IPS-20b (cell line): ENCODE data around the gene CITED4.

Experiments
- H3K27ac ChIP-seq: one replicate; pipeline ENCODE4 v1.5.1; 2013; ENCODE audit warnings: low read length
- H3K27me3 ChIP-seq: 2 replicates; pipeline ENCODE4 v1.6.1; 2013; ENCODE audit warnings: mild to moderate bottlenecking, low read length, inconsistent platforms; ENCODE audit not compliant: insufficient read depth
- H3K36me3 ChIP-seq: 2 replicates; pipeline ENCODE4 v1.6.1; 2013; ENCODE audit warnings: low read depth, mild to moderate bottlenecking, inconsistent platforms, low read length, moderate library complexity; ENCODE audit not compliant: insufficient read depth
- H3K4me1 ChIP-seq: 2 replicates; pipeline ENCODE4 v1.6.1; 2013; ENCODE audit warnings: mild to moderate bottlenecking, control low read depth, inconsistent platforms, low read length, moderate library complexity; ENCODE audit not compliant: insufficient read depth
- H3K4me3 ChIP-seq: 2 replicates; pipeline ENCODE4 v1.5.1; 2013; ENCODE audit warnings: mild to moderate bottlenecking, low read length, inconsistent platforms
- H3K9ac ChIP-seq: 2 replicates; pipeline ENCODE4 v1.6.1; 2013; ENCODE audit warnings: low read depth, mild to moderate bottlenecking, inconsistent platforms, low read length, moderate library complexity
- H3K9me3 ChIP-seq: 2 replicates; pipeline ENCODE4 v1.6.1; 2013; ENCODE audit warnings: mild to moderate bottlenecking, low read depth, low read length, inconsistent platforms; ENCODE audit not compliant: insufficient read depth

CITED4 gene

DNA sequence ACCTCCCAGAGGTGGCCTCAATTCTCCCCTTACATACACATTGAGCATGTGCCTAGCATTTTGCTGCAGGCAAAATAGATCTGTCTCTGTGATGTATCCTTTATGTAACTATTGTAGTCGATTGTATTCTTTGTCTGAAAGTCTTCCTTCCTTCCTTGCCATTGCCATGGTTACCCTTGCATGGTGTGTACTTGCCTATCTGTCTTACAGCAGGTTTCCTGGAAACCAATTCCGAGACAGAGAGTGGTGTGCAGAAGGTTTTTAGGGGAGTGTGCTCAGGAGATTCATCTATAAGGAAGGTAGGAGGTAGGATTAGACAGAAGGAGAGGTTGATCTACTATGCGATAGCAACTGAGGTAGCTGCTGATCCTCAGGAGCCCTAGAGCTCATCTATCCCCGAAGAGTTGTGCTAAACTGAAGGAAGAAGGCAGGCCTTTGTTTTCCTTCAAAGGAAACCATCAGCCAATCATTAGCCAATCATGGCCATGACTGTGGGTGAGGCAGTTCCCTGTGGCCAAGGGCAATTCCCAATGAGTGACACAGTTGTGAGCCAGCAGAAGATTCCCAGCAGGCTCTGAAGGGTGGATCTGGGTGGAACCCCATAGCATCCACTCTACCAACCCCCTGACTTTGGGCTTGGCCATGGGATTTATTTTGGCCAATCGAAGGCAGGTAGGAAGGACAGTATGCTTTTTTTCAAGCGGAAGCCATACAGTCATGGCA is 15.0 kb downstream of the CITED4 start:
- H3K4me1 ChIP-seq: no peaks in the 10 kb centered on the region
- H3K27ac ChIP-seq: no peak overlapping the region
- peaks cover 7% of the 10 kb centered on the region; the same call in 1 of the 2 replicates for H3K27me3 ChIP-seq
- no peaks in the 10 kb centered on the region for H3K36me3 ChIP-seq
- H3K9me3 ChIP-seq: no peaks in the 10 kb centered on the region
- no peak overlapping the region for H3K4me3 ChIP-seq
- peak overlapping the region; percentile 2; the same call in 1 of the 2 replicates for H3K9ac ChIP-seq

GRCh38 chr1:40845895-40846294 is 16.3 kb downstream of the CITED4 start:
- Histone ChIP-seq H3K36me3 (no peaks in the 10 kb centered on the region), H3K27ac (no peak overlapping the region), H3K4me3 (no peak overlapping the region), H3K4me1 (no peaks in the 10 kb centered on the region), H3K9ac (no peak overlapping the region), H3K27me3 (peaks cover 7% of the 10 kb centered on the region; the same call in 1 of the 2 replicates), H3K9me3 (no peaks in the 10 kb centered on the region)

- no peaks in the 10 kb centered on the region for H3K36me3 ChIP-seq
- no peaks in the 10 kb centered on the region for H3K4me1 ChIP-seq
- no peak overlapping the region for H3K9ac ChIP-seq
- no peaks in the 10 kb centered on the region for H3K9me3 ChIP-seq
- H3K27ac ChIP-seq: no peak overlapping the region
- H3K27me3 ChIP-seq: peaks cover under 1% of the 10 kb centered on the region; the same call in 1 of the 2 replicates
- H3K4me3 ChIP-seq: no peak overlapping the region
These were observed 17.0 kb downstream of the CITED4 start for GRCh38 chr1:40844887-40845878.

DNA sequence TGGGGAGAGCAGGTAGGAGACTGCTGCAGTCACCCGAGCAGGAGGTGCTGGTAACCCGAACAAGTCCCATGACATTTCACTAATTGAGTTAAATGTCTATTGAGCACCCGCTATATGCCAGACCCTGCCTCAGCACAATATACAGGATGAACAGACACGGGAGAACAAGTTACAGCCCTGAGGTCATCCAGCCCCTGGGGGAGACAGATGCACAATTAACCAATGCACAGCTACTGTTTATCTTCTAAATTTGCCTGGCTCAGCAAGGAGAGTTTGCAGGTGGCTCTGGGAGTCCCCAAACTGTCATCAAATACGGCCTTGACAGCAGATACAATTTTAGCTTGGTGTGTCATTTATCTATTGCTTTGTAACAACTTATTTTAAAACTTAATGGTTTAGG is 18.1 kb downstream of the CITED4 start:
- H3K9ac ChIP-seq: no peak overlapping the region
- H3K36me3 ChIP-seq: no peaks in the 10 kb centered on the region
- no peaks in the 10 kb centered on the region for H3K27me3 ChIP-seq
- H3K4me1 ChIP-seq: no peaks in the 10 kb centered on the region
- H3K4me3 ChIP-seq: no peak overlapping the region
- no peaks in the 10 kb centered on the region for H3K9me3 ChIP-seq
- H3K27ac ChIP-seq: no peak overlapping the region

- H3K4me3 ChIP-seq: no peak overlapping the region
- no peaks in the 10 kb centered on the region for H3K27me3 ChIP-seq
- H3K9ac ChIP-seq: no peak overlapping the region
- H3K36me3 ChIP-seq: no peaks in the 10 kb centered on the region
- H3K9me3 ChIP-seq: no peaks in the 10 kb centered on the region
- no peaks in the 10 kb centered on the region for H3K4me1 ChIP-seq
- H3K27ac ChIP-seq: no peak overlapping the region
These were observed 19.5 kb downstream of the CITED4 start for GRCh38 chr1:40842691-40843090.

DNA sequence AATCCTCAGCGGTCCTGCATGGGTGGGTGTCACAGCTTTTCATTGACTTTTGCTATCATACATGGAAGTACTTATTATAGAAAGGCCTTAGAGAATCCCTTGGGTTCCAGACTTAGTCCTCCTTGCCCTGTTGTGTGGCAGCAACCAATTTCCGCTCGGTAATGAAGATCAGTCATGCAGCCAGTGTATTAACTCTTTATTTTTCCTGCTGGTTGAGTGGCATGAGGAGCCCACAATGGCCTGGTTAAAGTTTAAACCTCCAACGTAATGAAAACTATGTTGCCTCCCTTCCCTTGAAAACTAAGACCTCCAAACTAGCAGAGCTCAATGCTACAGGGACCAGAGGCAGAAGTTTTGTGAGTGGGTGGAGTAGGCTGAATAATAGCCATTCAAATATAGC is 20.0 kb downstream of the CITED4 start:
- Histone ChIP-seq H3K4me3 (no peak overlapping the region), H3K9ac (no peak overlapping the region), H3K36me3 (no peaks in the 10 kb centered on the region), H3K27ac (no peak overlapping the region), H3K9me3 (no peaks in the 10 kb centered on the region), H3K4me1 (no peaks in the 10 kb centered on the region), H3K27me3 (no peaks in the 10 kb centered on the region)

DNA sequence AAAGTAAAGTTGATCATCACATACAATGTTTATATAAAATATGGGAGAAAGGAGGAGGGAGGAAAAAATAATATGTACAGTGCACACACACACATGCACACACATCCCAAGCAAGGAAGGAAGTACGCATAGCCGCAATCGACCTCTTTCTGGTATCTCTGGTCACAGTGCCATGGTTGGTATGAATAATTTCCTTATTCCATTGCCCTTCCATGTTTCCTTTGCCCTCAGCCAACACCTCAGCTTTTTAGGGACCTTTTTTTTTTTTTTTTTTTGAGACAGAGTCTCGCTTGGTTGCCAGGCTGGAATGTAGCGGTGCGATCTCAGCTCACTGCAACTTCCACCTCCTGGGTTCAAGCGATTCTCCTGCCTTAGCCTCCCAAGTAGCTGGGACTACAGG is 20.6 kb downstream of the CITED4 start:
- Histone ChIP-seq H3K9ac (no peak overlapping the region), H3K27ac (no peak overlapping the region), H3K9me3 (no peaks in the 10 kb centered on the region), H3K27me3 (no peaks in the 10 kb centered on the region), H3K4me3 (no peak overlapping the region), H3K36me3 (no peaks in the 10 kb centered on the region), H3K4me1 (no peaks in the 10 kb centered on the region)

GRCh38 chr1:40840526-40841323 is 21.4 kb downstream of the CITED4 start:
- no peak overlapping the region for H3K9ac ChIP-seq

DNA sequence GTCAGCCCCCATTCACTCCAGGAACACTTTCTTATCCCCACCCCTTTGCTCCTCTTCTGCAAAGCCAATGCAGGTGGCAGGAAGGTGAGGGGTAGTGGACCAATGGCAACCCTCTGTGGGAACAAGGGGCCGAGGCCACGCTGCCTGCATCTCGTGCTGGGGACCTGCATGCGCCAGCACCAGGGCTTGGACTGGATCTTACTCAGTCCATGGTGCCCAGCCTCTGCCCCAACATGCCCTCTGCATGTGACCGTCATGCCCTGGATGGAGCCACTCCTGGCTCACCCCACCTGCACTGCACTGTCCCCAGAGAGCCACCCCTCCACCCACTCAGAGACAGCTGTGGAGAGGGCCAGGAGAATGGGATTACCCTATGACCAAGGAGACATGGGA is 22.2 kb downstream of the CITED4 start:
- Histone ChIP-seq H3K4me1 (no peaks in the 10 kb centered on the region), H3K9ac (no peak overlapping the region), H3K9me3 (no peaks in the 10 kb centered on the region), H3K27ac (no peak overlapping the region), H3K4me3 (no peak overlapping the region), H3K36me3 (no peaks in the 10 kb centered on the region), H3K27me3 (no peaks in the 10 kb centered on the region)

More at GRCh38 chr1:40840526-40841323, 21.4 kb downstream of the CITED4 start:
- H3K4me1 ChIP-seq: no peaks in the 10 kb centered on the region
- H3K9me3 ChIP-seq: no peaks in the 10 kb centered on the region
- no peak overlapping the region for H3K27ac ChIP-seq
- no peak overlapping the region for H3K4me3 ChIP-seq
- no peaks in the 10 kb centered on the region for H3K36me3 ChIP-seq
- H3K27me3 ChIP-seq: no peaks in the 10 kb centered on the region

DNA sequence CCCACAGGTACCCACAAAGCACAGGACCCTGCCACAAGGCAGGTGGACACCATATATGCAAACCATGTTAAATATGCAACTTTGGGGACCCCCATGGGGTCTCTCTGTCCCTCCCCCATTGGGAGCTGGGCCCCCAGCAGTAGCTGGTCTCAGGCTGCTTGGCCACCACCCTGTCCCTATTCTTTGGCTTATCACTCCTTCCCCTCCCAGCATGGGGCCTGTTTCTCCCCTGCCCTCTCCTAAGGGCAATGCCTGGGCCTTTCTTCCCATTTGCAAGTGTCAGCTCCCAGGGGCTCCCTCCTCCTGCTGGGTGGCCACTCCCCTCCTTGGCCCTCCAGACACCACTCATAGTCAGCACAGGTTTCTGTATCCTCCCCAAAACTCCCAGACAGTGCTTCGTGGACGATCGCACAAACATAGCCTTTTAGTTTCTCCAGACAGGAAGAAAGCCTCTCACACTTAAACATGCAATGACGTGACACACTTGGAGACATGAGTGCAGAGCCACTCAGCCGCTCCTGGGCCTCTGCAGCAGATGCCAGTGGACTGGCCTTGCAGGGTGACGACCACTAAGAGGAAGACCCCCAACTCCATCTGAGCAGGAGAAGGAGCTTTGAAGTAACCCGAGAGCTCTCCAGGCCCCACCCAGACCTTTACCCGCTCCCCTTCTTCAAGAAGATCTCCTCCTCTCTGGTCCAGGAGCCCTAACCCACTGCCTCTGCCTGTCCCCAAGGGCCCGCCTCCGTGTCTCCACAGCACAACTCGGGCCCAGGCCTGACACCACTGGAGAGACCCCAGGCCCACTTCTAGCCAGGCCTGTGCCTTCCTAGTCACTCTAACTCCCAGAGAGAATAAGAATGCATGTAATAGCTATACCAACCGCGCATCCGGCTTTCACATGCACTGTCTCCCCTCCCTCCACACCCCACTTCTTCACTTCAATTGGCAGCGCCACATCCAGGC is 22.9 kb downstream of the CITED4 start:
- H3K36me3 ChIP-seq: no peaks in the 10 kb centered on the region
- H3K4me3 ChIP-seq: no peak overlapping the region
- H3K9me3 ChIP-seq: no peaks in the 10 kb centered on the region
- H3K4me1 ChIP-seq: no peaks in the 10 kb centered on the region
- H3K27ac ChIP-seq: no peak overlapping the region
- H3K9ac ChIP-seq: no peak overlapping the region
- H3K27me3 ChIP-seq: no peaks in the 10 kb centered on the region
